ENCODE results near the gene CAVIN1.

GRCh38 chr17:42354956-42355843, 67.9 kb downstream of the CAVIN1 start:
- no peak for TF ChIP-seq CTCF (IDR thresholded peaks at IDR 0.05)
- no peak for TF ChIP-seq POLR2A (IDR thresholded peaks at IDR 0.05)
- TF ChIP-seq POLR2AphosphoS5 (IDR thresholded peaks at IDR 0.05) = no peak
